ENCODE measurements around the gene ALDH3A2.
"Not testable (repeated sequence)": the region's sequence is repeated elsewhere in the genome, so short reads cannot be mapped to it uniquely, and the experiment has no call there.

Gene ALDH3A2

DNA sequence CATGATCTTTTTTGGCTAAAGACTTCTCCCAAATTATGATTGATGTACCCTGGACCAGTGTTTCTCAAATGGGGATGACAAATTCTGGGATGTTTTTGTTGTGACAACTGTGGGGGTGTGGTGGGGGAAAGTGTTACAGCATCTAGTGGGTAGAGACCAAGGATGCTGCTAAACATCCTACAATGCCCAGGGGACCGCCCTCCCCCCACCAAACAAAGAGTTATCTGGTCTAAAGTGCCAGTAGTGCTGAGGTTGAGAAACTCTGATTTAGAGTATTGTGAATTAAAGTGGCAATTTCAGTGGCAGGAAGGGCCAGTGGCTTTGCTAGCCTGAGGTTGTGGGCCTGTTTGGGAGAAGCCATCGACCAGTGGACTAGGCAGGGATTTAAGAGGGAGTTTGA lies 34.6 kb downstream of the ALDH3A2 start:
- DNase-seq: no peak

DNA sequence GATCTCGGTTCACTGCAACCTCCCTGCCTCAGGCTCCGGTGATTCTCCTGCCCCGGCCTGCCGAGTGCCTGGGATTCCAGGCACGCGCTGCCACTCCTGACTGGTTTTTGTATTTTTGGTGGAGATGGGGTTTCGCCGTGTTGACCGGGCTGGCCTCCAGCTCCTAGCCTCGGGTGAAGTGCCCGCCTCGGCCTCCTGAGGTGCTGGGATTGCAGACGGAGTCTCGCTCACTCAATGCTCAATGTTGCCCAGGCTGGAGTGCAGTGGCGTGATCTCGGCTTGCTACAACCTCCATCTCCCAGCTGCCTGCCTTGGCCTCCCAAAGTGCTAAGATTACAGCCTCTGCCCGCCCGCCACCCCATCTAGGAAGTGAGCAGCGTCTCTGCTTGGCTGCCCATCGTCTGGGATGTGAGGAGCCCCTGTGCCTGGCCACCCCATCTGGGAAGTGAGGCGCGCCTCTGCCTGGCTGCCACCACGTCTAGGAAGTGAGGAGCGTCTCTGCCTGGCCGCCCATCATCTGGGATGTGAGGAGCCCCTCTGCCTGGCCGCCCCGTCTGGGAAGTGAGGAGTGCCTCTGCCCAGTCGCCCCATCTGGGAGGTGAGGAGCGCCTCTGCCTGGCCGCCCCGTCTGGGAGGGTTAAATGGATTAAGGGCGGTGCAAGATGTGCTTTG lies 36.5 kb downstream of the ALDH3A2 start:
- DNase-seq: not testable (repeated sequence)

DNA sequence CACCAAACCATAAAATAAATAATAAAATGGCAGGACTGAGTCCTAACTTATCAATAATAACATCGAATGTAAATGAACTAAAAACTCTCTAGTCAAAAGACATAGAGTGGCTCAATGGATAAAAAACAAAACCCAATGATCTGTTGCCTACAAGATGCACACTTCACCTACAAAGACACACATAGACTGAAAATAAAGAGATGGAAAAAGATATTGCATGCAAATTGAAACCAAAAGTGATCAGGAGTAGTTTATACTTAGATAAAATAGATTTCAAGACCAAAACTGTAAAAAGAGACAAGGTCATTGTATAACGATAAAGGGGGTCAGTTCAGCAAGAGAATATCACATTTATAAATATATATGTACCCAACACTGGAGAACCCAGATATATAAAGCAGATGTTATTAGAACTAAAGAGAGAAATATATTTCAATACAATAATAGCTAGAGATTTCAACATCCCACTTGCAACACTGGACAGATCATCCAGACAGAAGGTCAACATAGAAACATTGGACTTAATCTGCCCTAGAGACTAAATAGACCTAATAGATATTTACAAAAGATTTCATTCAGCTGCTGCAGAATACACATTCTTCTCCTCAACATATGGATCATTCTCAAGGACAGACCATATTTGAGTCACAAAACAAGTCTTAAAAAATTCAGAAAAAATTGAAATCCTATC lies 38.0 kb downstream of the ALDH3A2 start:
- no peak for DNase-seq

DNA sequence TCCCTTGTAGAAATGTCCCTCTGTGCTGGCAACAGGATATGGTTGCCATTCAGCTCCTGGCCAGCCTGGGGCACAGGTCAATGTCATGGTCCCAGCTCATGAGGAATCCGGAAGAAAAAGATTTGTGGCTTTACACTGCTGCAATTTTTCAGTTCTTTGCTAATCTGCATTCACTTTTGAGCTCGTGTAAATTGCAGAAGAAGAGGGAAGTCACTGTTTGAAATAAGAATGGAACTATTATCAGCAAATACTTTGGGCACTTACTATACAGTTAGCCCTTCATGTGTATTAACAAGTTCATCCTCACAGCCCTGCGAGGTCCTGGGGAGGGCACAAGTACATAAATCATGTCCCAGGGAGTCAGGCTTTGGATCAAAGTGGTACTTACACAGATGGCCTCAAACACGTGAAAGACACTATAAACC lies 53.7 kb downstream of the ALDH3A2 start:
- DNase-seq: no peak

DNA sequence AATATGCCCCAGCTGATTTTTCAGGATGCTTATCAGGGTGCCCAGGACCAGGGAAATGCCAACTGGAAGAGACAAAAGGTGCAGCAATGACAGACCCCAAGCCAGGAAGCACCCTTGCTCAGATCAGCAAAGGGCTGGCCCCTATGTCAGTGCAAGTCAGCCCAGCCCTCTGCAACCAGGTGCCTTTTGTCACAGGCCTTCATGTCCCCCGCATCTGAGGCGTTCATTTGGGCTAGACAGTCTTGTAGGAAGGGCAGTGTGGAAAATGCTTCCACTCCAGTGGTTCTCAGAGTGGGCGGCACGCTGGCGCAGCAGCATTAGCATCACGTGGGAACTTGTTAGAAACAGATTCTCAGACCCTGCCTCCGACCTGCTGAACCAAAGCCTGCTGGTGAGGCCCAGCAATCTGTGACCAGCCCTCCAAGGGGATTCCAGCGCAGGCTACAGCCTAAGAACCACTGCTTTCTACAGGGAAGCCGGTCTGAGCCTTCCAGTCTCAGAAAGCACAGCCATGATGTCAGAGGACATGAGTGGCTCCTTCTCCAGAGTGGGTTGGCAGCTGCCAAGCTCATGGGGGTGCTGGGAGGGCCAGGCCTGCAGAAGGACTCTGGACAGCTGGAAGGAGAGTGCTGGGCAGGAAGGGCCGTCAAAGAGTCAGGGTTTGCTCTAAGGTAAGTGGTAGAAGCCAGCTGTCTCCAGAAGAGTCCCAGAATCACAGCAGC lies 54.7 kb downstream of the ALDH3A2 start:
- DNase-seq: no peak

DNA sequence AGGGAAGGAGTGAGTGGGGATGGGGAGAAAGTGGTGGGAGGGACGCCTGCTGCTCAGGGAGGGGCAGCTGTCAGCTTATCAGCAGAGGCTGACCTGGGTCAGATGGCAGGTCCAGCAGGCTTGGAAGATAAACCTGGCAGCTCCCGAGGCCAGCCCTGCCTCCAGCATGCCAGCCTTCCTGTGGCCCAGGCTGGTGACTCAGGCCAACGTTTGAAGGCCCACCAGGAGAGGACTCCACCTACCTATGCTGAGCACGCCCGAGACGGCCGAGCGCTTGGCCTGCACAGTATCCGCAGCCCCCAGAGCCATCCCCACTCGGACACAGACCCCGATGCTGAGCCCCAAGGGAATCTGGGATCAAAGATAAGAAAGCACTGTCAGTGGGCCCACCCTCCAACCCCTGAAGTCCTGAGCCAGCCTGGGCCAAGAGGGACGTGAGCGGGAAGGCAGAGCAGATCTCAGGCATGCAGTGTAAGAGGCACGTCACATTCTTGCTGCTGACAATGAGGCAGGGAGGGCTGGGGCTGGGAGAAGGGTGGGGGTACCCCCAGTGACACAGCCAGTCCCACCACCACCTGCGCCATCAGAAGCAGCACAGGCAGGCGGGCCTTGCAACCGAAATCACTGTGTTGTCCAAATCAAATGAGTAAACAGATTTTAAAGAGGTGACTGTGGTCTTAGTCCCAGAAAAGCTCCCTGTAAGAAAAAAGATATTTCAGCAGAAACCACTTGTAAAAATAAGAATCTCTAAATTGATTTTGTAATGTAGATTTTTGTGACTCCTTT lies 55.5 kb downstream of the ALDH3A2 start:
- DNase-seq: no peak

DNA sequence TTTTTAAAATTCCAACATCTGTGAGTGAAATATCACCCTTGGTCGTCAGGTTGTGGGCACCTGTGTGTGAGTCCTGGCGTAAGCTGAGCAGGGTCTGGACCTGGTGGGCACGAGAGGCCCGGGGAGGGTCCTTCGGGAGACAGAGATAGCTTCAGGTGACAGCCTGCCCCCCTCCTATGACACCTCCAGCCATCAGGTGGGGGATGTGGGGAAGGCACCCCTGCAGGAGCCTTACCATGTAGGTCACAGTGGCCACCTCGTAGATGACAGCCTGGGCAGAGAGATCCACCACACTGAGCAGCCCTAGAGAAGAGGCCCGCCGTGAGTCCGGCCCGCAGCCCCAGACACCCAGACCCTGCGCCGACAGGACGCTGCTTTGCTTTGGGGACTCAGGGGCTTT lies 56.6 kb downstream of the ALDH3A2 start:
- DNase-seq: no peak

DNA sequence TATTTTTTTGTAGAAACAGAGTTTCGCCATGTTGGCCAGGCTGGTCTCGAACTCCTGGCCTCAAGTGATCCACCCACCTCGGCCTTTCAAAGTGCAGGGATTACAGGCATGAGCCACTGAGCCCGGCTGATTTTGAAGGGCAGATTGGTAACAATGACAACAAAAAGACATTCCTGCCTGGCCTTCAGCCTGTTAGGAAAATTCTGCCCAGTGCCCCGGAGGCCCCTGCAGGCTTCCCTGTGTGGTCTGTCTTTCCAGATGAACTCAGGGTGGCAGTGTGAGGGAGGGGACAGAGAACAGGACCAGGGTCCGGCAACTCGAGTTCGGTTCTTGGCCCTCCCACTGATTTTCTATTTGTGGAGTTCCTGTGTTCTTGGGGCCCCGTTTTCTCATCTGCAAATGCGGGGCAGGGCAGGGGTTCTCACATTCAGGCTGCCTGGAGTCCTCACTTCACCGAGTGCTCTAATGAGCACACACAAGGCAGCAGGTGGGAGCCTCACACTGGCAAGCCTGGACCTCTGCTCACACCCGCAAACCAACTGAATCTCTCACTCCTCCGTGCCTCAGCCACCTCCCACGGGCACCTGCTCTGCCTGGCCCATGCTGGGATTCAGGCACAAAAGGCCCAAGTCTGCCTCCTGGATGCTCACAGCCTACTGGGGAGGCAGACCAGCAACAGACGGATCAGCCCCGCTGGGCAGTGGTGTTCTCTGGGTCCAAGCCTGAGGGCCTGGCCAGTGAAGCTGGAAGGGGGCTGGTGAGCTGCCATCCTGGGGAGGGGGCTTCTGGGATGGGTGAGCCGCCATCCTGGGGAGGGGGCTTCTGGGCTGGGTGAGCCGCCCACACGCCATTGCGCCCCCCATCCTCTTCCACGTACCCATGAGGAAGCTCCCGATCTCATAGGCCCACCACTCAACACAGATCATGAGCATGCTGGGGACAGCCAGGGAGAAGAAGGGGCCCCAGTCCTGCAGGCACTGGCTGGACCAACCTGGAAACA lies 57.5 kb downstream of the ALDH3A2 start:
- DNase-seq: no peak

DNA sequence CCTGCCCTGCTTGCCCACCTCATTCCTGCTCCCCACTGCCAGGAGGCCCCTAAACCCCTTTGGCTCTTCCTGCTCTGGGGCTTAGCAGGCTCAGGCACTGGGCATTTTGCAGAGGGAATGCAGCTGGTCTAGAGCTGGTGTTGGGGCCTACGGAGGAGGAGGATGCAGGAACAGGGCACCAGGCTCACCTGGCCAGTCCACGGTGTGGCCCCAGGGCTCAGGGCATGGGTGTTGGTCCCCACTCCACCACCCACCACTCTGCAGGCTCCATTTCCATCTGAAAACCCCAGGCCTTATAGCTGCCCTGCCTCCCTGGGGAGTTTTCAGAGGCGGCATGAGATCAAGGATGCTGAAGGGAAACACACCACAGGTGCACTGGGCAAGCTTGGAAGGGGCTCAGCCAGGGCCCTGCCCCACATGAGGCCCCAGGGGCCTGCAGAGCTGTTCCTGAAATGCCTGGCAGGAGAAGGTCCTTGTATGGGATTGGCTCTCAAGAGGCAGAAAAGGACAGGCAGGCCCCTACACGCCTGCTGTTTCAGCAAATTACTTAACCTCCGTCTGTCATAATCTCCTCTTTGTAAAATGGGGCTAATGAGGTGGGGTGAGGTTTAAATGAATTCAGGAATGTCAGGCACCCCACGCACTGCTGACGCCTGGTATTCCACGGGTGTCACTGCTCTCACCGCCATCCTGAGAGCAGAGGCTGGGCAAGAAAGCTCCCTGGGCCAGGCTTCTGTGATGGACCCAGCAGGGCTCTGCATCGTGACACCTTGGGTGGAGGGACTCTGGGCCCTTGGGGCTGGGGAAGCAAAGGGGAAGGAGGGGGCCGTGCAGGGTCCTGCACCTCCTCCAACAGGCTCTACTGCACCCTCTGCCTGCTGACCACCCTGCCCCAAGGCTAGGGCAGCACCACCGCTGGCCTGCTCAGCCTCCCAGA lies 58.5 kb downstream of the ALDH3A2 start:
- DNase-seq: no peak

DNA sequence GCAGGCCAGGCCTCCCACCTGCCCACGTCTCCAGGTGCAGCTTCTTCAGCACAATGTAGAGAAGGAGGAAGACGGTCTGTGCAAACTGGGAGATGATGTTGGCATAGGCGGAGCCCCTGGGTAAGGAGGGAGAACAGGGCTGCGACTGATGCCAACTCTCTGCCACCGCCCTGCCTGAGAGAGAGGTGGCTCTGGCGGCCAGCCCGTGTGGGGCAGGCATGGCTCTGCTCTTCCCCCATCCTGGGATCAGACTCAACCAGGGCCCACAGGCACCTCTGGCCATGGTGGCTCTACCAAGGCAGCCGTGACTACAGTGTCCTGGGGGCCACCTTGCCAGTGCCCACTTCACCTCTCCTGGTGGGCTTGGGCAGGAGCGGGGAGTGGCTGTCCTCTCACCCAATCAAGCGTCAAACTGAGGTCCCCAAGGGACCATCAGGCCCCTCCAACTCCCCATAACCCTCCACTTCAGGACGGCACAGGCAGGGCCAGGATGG lies 59.2 kb downstream of the ALDH3A2 start:
- DNase-seq: no peak

DNA sequence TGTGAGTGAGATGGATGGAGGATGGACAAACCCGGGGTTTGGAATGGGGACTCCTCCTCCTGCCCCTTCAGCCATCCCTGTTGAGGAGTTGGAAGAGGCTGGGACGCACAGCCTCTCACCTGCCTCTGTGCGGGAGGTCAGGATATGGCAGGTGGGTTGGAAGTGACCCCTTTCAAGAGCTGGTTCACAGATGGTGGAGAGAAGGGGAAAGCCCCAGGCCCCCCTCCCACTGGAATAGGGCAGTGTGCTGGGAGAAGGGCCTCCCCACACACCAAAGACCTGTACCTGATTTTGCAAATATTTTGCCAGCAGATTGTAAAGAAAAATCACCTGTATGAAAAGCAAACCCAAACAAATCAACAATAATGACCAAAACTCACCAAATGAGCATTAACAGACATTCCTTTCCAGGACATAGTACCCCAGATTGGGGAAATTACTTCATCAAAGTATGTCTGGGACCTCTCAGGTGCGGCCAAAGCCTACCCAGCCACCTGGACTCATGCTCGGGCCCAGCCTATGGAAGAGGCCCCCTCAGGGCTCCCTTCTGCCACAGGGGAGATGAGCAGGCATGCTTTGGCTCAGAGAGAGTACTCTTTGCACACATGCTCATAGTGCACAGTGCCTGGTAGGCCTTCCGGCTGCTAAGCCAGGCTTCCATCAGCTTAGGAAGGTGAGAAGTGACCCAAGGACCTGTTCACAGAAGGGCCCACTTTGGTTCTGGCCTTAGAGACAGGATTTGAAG lies 60.1 kb downstream of the ALDH3A2 start:
- no peak for DNase-seq

DNA sequence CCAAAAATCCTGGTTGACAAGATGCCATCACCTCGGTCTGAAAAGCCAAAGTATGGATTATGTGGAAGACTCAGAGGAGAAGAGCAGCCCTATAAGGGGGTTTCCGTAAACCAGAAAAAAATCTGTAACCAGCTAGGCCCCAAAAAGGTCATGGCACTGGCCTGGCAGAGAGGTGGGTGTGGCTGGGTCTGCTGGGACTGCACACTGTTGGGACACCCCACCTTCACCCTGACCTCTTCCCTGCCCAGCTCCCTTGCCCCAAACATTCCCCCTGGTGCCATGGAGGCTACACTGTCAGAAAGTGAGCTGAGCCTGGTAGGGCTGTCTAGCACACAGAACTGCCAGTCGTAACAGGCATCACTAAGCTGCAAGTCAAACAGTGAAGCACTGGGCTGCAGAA lies 61.3 kb downstream of the ALDH3A2 start:
- no peak for DNase-seq

DNA sequence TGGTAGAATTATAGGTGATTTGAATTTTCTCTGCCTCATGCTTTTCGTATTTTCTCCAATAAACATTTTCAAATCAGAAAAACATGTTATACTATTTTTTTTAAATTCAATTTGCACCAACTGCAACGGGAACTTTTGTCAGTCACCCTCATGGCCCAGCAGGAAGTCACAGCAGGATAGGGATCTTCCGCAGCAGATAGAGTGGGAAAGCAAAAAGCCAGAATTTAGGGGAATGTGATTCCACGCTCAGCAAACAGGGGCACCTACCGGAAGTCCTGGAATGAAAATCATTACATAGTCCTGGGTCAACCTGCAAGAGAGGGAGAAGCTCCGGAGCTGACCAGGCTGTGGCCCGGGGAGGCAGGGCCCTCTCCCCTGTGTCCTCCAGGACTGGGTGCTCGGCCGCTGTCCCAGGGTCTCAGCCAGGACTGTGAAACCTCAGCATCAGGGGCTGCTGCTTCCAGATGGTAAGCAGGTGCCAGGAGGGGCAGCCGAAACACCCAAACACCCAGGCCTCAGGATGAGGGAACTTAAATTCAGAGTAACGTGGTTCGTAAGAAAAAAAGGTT lies 64.0 kb downstream of the ALDH3A2 start:
- DNase-seq: no peak

DNA sequence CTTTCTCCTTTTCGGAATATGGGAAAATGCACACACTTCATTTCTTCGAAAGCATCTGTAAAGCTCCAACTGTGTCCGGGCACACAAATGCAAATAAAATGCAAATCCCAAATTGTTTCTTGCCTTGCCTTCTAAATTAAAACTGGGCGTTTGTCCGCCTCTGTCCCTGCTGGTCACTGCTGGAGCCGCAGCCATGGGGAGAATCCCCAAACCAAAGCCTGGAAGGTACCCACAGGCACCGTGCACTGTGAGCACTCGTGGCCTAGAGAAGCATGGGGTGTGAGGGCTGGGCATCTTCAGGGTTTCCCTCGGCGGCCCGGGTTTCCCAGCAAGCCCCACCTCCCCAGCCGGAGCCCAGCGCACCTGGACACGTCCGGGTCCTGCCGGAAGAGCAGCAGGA lies 64.9 kb downstream of the ALDH3A2 start:
- DNase-seq: no peak

DNA sequence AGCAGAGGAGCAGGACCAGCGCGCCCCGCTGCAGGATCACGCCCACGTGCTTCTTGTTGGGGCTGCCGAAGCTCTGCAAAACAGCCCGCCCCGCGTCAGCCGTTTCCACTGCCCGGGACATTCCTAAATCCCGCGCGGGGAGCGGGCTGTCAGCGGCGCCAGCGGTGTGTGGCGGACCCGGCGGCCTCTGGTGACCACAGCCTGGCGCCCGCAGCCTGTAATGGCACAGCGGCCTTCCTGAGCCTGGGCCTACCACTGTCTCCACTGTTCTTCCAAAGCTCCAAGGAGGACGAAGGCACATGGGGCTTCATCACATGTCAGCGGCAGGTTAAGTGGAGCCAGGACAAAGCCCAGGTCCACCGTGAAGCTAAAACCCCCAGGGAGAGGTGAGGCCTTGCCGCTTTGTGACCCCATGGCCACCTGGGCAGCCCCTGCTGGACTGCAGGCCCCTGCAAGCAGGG lies 65.4 kb downstream of the ALDH3A2 start:
- DNase-seq: no peak

DNA sequence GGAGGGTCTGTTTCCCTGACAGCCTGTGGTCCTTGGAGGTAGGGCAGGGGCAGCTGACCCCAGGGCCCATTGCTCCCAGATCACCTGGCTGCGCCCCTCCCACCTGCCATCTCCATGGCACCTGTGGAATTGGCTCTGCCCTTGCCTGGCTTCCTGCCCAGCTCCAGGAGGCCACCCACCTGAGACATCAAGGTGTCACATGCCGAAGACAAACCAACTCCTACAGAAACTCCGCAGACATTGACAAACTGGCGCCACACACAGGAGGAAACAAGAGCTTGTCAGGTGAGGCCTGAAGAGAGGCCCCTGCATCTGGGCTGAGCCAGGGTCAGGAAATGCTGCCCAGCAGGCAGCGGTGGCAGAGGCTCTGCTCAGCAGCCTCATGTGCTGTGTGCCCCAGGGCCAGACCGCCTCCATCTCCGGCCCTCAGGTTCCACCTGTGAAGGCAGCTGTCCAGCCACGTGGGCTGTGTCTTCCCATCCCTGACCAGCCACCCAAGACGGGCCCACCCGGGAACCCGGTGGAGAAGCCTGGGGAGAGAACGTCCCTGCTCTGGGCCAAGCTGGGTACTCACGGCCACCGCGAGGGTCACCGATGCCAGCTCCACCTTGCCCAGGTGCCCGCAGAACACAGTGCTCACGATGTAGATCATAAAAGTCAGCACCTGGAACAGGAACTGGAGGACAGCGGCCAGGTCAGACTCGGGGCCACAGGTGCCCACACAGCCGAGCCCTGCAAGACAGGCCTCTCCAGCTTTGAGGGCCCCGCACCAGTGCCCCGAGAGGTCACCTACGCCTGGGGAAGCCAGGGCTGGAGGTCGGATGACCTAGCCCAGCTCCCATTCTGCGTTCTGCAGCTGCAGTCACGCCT lies 66.2 kb downstream of the ALDH3A2 start:
- no peak for DNase-seq

DNA sequence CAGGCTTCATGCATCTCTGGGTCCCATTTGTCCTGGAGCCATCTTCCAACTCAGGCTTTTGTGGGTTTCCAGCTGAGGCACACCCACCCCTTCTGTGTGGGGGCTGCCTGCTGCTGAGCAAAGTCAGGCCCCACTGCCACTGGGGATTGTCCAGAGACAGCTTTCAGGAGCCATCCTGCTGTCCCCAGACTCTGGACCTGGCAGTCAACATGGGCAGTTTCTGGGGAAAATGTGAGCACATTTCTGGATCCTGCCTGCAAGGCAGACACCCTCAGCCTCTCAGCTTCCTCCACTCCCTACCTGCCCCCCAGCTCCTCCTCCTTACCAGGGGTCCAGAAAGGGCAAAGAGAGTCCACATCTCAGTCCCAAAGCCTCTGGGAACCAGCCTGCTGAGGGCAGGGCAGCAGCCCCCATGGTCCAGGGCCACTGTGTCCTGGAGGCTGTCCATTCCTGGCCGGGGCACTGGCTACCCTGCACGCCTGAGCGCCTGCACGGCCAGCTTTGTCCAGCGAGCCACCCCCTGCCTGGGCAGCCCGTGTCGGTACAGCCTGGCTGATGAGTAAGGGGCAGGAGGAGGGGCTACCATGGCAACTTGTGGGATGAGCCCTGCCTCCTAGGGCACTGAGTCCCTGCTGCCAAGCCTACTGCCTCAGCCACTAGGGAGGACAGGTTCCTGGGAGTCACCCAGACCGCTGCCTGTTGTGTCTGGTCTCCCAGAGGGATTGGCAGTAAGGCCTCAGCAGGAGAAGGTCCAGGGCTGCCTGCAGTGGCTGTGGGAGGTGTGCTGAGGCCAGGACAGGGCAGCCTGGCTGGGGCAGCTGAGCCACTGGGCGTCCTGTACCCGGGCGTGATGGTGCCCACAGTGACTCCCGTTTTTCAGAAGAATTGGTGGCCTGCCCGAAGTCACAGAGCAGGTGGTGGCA lies 67.8 kb downstream of the ALDH3A2 start, which contains the start of gene SLC47A2:
Gene SLC47A2, minus strand, starts transcription at position 477 of the 923 bp plus-strand sequence. Its CDS starts 29 bp downstream, at position 448.
- DNase-seq: no peak
